CD4-positive, alpha-beta T cell (primary cell): ENCODE results near the gene TEX19. TPM values are rescaled to one million over a fixed set of nuclear protein-coding genes. Genes with fewer than 3 reads are reported as not detected.

ENCODE experiments used
- ATAC-seq: fragments of 200-7000 bp; cut with Tn5 transposase; one replicate; pipeline ENCODE4 v1.10.0; 2022; ENCODE audit warnings: mild to moderate bottlenecking; ENCODE audit not compliant: poor library complexity
- CTCF ChIA-PET: fragments of 350-600 bp; sonication (Branson Sonifier 250); formaldehyde crosslinking; loops from one replicate; lab custom pipeline; 2021; ENCODE audit warnings: antibody characterized with exemption, inconsistent platforms; lab: Charles Lee
- POLR2A ChIA-PET: fragments of 350-600 bp; sonication (Branson Sonifier 250); formaldehyde crosslinking; loops from one replicate; lab custom pipeline; 2021; ENCODE audit warnings: antibody characterized with exemption, inconsistent platforms; lab: Charles Lee
- DNase-seq, 14 experiments: peaks; one replicate each; pipeline ENCODE4 v3.0.0-alpha.2; 2013 to 2020; ENCODE audit warnings: mixed read lengths in 2 of 14
- H3K27ac ChIP-seq, 2 donors: one replicate each; pipeline versions ENCODE4 v1.5.1 to v1.7.0; 2013; ENCODE audit warnings: low read length in 2 of 2, low read depth in 1 of 2, mild to moderate bottlenecking in 1 of 2
- H3K27me3 ChIP-seq, 2 experiments: 1 replicate in 1 of 2; 2 replicates in 1 of 2; pipeline versions ENCODE4 v1.6.1 to v1.7.0; 2013; ENCODE audit warnings: low read length in 2 of 2, control low read depth in 1 of 2, mild to moderate bottlenecking in 1 of 2, moderate library complexity in 1 of 2; ENCODE audit not compliant: insufficient read depth in 2 of 2, control insufficient read depth in 1 of 2
- H3K36me3 ChIP-seq: one replicate; pipeline ENCODE4 v1.6.1; 2013; ENCODE audit warnings: low read length, control low read depth; ENCODE audit not compliant: insufficient read depth
- H3K4me1 ChIP-seq: one replicate; pipeline ENCODE4 v1.6.1; 2013; ENCODE audit warnings: low read length, control low read depth; ENCODE audit not compliant: insufficient read depth
- H3K4me3 ChIP-seq: one replicate; pipeline ENCODE4 v1.5.1; 2013; ENCODE audit warnings: mild to moderate bottlenecking, low read length, moderate library complexity
- H3K9me3 ChIP-seq, 2 experiments: 1 replicate in 1 of 2; 2 replicates in 1 of 2; pipeline versions ENCODE4 v1.6.1 to v1.7.0; 2013; ENCODE audit warnings: low read length in 2 of 2, mild to moderate bottlenecking in 2 of 2, control low read depth in 1 of 2, moderate library complexity in 1 of 2; ENCODE audit not compliant: control insufficient read depth in 1 of 2, insufficient read depth in 1 of 2
- H3K27ac Mint-ChIP-seq: one replicate; pipeline ENCODE4 v1.8.0; 2020; ENCODE audit warnings: mixed read lengths
- H3K27me3 Mint-ChIP-seq: one replicate; pipeline ENCODE4 v1.8.0; 2021; ENCODE audit warnings: mixed read lengths
- H3K36me3 Mint-ChIP-seq: one replicate; pipeline ENCODE4 v1.8.0; 2021; ENCODE audit warnings: low read depth, mixed read lengths
- H3K4me1 Mint-ChIP-seq: one replicate; pipeline ENCODE4 v1.8.0; 2021; ENCODE audit warnings: low read depth, mixed read lengths
- H3K4me3 Mint-ChIP-seq: one replicate; pipeline ENCODE4 v1.8.0; 2020; ENCODE audit warnings: mild to moderate bottlenecking, mixed read lengths
- H3K9me3 Mint-ChIP-seq: one replicate; pipeline ENCODE4 v1.8.0; 2020; ENCODE audit warnings: mixed read lengths
- CTCF ChIP-seq: fragments of 200-600 bp; IDR thresholded peaks from one replicate; pipeline ENCODE4 v1.8.0; 2022; ENCODE audit warnings: antibody characterized with exemption, mild to moderate bottlenecking
- intact Hi-C, 2 experiments: fragments of 100-400 bp; cut with DNase I in 1 of 2; cut with micrococcal nuclease in 1 of 2; formaldehyde crosslinking; loops; one replicate each; pipeline versions ENCODE4 v1.15.1 to v1.9.0; 2023 to 2025; cut with DNase I, micrococcal nuclease
- total RNA-seq, 174 experiments: library from RNA in 2 of 174; stranded (reverse) in 2 of 174; gene quantifications; one replicate each; pipeline ENCODE4 v1.2.3 and lab custom pipeline; 2021 to 2026

The TEX19 gene
- total RNA-seq, 2 experiments from 2014 or later = not detected

GRCh38 chr17:82322526-82323453 is 36.3 kb upstream of the TEX19 start:
- ATAC-seq (no peak), DNase-seq (peak in 1 of 14 experiments; percentile 44)
- Mint-ChIP-seq H3K36me3 (no peaks in the 10 kb centered on the region), H3K4me1 (peaks cover 22% of the 10 kb centered on the region), H3K4me3 (no peak overlapping the region), H3K27ac (no peak overlapping the region), H3K9me3 (no peaks in the 10 kb centered on the region), H3K27me3 (no peaks in the 10 kb centered on the region)
- H3K27me3 ChIP-seq = no peaks in the 10 kb centered on the region
- CTCF ChIA-PET = interaction anchor here (1.2 kb wide), 1 partner anchor 67 kb away, joined by 3 read pairs; no protein-coding TSS in a partner anchor
- POLR2A ChIA-PET = interaction anchor here (0.7 to 2.1 kb wide), 4 partner anchors 21 to 122 kb away, joined by 3 to 17 read pairs (median 3); no protein-coding TSS in a partner anchor
- peaks cover 43% of the 10 kb centered on the region for H3K4me1 ChIP-seq
- intact Hi-C loops = loop anchor here in 1 of 2 experiments (5.0 kb wide), 2 partner anchors 65 to 85 kb away; no protein-coding TSS in a partner anchor
- H3K36me3 ChIP-seq = no peaks in the 10 kb centered on the region
- no peak overlapping the region for H3K27ac ChIP-seq
- H3K9me3 ChIP-seq = peaks cover 0 to 17% of the 10 kb centered on the region in 2 experiments
- H3K4me3 ChIP-seq = no peak overlapping the region
- TF ChIP-seq CTCF = no peak

- Histone ChIP-seq H3K9me3 (peaks cover 0 to 13% of the 10 kb centered on the region in 2 experiments), H3K27ac (no peak overlapping the region), H3K4me3 (no peak overlapping the region), H3K36me3 (no peaks in the 10 kb centered on the region), H3K4me1 (peaks cover 39% of the 10 kb centered on the region), H3K27me3 (no peaks in the 10 kb centered on the region)
- DNase-seq (peak in 1 of 14 experiments; percentile 34), ATAC-seq (no peak)
- Mint-ChIP-seq H3K4me1 (peaks cover 22% of the 10 kb centered on the region), H3K36me3 (no peaks in the 10 kb centered on the region), H3K4me3 (no peak overlapping the region), H3K27ac (no peak overlapping the region), H3K9me3 (no peaks in the 10 kb centered on the region), H3K27me3 (no peaks in the 10 kb centered on the region)
- POLR2A ChIA-PET = interaction anchor here (0.7 kb wide), 1 partner anchor 25 kb away, joined by 3 read pairs; no protein-coding TSS in a partner anchor
- CTCF ChIA-PET = no interaction called here
- intact Hi-C loops = loop anchor here in 1 of 2 experiments (5.0 kb wide), 2 partner anchors 66 to 86 kb away; no protein-coding TSS in a partner anchor
- TF ChIP-seq CTCF = no peak
Observed at GRCh38 chr17:82323514-82324234, 35.4 kb upstream of the TEX19 start.

GRCh38 chr17:82324566-82325285 is 34.3 kb upstream of the TEX19 start:
- Histone ChIP-seq H3K36me3 (no peaks in the 10 kb centered on the region), H3K4me3 (no peak overlapping the region), H3K27me3 (no peaks in the 10 kb centered on the region), H3K9me3 (peaks cover 0 to 2% of the 10 kb centered on the region in 2 experiments), H3K27ac (no peak overlapping the region), H3K4me1 (peaks cover 38% of the 10 kb centered on the region)
- CTCF ChIA-PET = no interaction called here
- H3K4me3 Mint-ChIP-seq = peak overlapping the region; percentile 15
- intact Hi-C loops = loop anchor here in 1 of 2 experiments (5.0 kb wide), 2 partner anchors 67 to 87 kb away; no protein-coding TSS in a partner anchor
- no peak for ATAC-seq
- no peak for TF ChIP-seq CTCF
- no peaks in the 10 kb centered on the region for H3K36me3 Mint-ChIP-seq
- no peaks in the 10 kb centered on the region for H3K27me3 Mint-ChIP-seq
- POLR2A ChIA-PET = interaction anchor here (1.0 kb wide), 1 partner anchor 20 kb away, joined by 3 read pairs; no protein-coding TSS in a partner anchor
- DNase-seq = peak in 2 of 14 experiments; percentile 29 to 39
- peaks cover 22% of the 10 kb centered on the region for H3K4me1 Mint-ChIP-seq
- peak overlapping the region; percentile 74 for H3K27ac Mint-ChIP-seq
- H3K9me3 Mint-ChIP-seq = no peaks in the 10 kb centered on the region
